ENCODE results near the gene LRRC26.
A peak's percentile ranks its signal among the peaks of the same experiment; 100 is the strongest.
"Not testable (repeated sequence)": the region's sequence is repeated elsewhere in the genome, so short reads cannot be mapped to it uniquely, and the experiment has no call there.

LRRC26 gene

DNA sequence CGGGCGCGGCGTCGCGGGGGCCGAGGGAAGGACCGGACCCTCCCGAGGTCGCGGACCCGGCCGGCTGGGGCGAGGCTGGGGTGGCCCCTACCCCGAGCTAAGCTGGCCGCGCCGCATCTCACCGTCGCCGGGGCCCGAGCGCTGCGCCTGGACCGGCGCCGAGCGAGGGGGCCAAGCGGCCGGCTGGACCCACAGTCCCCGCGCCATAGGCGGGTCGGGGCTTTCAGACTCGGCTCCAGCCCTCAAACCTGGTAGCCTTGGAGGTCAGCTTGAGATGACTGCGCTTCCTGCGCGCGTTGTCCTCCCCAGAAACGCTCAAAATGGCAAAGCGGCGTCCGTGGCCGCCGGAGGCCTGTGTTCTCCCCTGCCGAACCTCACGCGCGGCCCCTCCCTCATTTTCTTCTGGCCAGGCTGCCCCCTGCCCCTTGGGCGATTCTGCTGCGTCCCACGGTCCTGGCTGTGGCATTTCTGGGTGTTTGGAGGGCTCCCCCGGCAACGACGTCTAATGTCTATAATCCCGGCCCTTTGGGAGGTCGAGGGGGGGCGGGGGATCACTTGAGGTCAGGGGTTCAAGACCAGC, 39.6 kb downstream of the LRRC26 start:
- no peak for DNase-seq

DNA sequence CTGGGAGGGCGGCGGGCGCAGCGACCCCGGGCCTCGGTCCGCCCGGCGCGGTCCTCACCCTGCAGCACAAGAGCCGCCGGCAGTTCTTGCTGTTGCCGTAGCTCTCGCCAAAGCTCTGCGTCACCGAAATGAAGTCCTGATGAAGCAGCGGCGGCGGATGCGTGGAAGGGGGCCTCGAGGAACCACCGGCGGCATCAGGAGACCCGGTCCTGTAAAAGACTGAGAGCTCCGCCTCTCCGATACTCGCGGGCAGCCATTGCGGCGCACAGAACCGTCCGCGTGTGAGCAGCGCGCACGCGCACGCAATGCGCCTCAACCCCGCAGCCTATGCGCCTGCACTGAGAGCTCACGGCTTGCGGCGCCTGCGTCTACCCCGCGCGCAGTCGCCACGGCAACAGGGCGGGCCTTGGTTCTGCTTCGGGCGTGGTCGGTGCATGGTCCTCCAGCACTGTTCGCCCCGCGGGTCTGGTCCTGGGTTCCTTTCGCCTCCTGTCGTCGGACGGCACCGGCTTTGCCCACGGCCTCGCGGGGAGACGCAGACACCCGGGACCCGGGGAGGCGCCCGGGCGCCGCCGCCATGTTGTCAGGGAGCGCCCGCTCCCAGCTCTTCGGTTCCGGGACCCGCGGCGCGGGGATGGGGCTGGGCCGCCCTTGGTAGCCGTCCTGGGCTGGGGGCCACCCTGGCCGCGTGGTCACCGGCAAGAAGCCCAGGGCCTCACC, 40.2 kb downstream of the LRRC26 start:
- peak; percentile 85 to 88 for DNase-seq

DNA sequence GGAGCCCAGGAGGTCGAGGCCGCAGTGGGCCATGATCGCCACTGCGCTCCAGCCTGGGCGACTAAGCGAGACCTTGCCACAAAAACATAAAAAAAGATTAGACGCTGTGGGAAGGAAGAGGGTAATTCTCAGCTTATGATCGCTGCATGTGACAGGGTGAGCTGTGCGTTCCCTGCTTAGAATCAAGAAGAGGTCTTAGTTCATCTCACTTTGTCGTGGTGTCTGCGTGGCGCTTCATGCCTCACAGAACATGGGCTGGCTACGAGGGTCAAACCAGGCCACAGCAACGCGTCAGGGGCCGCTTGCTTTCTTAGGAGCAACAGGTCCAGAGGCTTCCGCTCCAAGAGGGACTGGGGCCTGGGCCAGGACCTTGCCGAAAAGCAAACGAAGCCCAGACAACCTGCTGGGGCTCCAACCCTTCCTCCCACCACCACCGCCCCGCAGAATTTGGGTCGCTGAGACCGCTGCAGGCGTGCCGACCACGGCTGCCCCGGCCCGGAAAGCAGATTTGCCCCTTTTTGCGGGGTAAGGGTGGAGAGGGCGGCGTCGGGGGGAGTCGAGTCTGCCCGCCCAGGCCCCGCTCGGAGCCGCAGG, 40.9 kb downstream of the LRRC26 start:
- DNase-seq = no peak

DNA sequence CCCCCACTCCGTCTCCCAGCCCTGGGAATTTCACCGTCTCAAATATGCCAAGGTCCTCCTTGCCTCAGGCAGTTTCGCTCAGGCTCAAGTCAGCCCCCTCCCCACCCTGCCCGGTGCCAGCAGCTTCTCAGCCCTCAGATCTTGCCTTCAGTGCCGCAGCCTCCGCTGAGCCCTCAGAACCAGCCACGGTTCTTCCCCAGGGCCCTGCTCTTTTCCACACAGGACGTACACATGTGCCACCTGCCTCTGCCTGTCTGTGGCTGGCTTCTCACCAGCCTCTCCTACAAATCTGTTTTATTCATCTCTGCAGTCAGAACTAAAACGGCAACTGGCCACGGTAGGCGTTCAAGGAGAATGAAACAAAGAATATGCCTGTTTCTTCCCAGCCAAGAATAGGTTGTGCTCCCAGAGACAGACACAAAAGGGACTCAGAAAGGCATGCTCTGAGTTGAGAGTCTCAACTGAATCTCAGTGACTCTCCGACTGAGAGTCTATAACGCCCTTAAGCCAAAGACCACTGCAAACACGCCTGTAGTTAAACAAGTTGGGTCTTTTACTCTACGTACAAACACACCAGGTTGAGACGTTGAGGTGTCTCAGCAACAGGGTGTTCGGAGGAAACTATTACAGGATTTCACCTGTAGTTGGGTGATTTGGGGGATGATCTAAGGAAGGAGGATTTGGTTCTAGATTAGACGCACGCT, 41.5 kb downstream of the LRRC26 start:
- DNase-seq = no peak

DNA sequence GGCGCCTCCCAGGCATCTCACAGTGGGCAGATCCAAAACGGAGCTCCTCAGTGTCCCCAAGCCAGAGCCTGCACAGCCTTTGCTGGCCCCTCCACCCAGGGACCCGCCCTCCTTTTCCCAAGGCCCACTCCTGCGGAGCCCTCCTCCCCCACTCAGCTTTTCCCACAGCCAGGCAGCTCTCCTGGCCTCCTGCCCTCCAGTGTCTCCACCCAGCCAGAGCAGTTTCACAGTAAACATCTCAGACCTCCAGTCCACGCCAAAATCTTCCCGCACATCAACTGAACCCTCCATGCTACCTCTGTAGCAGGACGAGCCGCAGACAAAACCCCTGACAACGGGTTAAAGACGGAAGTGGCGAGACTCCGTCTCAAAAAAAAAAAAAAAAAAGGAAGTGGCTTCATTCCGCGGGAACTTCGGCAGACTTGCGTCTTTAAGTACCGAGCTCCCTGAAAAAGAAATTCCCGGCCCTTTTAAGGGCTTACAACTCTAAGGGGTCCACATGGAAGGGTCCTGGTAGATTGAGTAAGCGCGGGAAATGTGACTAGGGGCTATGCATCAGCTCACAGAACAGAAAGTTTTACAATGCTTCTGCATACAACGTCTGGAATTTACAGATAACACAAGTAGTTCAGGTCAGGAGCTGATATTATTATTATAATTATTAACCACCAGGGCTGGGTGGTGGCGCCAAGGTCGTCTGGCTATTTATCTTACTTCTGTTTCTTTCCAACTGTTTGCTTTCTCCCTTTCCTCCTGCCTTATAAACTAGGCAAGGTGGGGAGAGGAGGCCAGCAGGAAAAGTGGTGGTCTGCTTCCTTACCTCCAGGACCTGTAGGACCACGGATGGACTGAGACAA, 42.3 kb downstream of the LRRC26 start:
- DNase-seq = peak; percentile 61 to 76

DNA sequence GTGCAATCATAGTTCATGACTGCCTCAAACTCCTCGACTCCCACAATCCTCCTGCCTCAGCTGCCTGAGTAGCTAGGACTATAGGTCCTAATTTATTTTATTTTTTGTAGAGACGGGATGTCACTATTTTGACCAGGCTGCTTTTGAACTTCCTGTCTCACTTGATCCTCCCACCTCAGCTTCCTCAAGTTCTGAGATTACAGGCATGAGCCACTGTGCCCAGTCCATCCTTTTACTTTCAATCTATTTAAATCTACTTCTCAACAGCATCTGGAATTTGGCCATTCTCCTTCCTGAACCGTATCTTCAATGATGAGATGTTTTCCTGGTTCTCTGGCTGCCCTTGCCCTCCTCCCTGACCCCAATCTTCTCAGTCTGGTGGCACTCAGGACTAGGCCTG, 43.1 kb downstream of the LRRC26 start:
- peak; percentile 21 to 24 for DNase-seq

DNA sequence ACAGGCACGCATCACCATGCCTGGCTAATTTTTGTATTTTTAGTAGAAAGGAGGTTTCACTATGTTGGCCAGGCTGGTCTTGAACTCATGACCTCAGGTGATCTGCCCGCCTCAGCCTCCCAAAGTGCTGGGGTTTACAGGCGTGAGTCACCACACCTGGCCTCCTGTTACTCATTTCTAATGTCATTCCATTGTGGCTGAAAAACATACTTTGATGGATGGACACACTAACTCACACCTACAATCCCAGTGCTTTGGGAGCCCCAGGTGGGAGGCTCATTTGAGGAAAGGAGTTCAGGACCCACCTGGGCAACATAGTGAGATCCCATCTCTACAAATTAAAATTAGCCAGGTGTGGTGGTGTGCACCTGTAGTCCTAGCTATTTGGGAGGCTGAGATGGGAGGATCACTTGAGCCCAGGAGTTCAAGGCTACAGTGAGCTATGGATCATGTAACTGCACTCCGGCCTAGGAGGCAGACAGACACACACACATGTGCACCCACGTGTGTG, 45.8 kb downstream of the LRRC26 start:
- not testable (repeated sequence) for DNase-seq

DNA sequence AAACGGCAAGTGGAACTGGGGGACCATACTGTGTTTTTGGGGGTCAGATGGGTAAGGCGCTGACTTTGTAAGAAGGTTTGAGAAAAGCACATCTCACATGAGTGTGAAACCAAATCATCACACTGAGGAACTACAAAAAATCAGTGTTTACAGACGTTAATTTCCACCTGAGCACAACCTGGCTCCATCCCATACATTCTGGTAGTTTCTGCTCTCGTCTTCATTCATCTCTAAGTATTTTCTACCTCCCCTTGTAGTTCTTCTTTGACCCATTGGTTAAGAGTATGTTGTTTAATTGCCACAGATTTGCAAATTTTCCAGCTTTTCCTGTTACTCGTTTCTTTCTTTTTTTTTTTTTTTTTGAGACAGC, 46.4 kb downstream of the LRRC26 start:
- no peak for DNase-seq

DNA sequence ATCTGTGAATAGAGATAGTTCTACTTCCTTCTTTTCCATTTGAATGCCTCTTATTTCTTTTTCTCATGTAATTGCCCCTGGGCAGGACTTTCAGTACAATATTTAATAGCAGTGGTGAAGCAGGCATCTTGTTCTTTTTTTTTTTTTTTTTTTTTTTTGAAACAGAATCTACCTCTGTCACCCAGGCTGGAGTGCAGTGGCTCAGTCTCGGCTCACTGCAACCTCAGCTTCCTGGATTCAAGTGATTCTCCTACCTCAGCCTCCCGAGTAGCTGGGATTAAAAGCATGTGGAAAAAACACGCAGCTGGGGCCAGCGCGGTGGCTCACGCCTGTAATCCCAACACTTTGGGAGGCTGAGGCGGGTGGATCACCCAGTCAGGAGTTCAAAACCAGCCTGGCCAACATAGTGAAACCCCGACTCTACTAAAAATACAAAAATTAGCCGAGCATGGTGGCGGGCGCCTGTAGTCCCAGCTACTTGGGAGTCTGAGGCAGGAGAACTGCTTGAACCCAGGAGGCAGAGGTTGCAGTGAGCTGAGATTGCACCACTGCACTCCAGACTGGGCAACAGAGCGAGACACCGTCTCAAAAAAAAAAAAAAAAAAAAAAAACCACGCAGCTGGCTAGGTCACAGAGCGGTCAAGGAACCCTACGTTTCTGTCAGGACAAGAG, 46.9 kb downstream of the LRRC26 start:
- not testable (repeated sequence) for DNase-seq

DNA sequence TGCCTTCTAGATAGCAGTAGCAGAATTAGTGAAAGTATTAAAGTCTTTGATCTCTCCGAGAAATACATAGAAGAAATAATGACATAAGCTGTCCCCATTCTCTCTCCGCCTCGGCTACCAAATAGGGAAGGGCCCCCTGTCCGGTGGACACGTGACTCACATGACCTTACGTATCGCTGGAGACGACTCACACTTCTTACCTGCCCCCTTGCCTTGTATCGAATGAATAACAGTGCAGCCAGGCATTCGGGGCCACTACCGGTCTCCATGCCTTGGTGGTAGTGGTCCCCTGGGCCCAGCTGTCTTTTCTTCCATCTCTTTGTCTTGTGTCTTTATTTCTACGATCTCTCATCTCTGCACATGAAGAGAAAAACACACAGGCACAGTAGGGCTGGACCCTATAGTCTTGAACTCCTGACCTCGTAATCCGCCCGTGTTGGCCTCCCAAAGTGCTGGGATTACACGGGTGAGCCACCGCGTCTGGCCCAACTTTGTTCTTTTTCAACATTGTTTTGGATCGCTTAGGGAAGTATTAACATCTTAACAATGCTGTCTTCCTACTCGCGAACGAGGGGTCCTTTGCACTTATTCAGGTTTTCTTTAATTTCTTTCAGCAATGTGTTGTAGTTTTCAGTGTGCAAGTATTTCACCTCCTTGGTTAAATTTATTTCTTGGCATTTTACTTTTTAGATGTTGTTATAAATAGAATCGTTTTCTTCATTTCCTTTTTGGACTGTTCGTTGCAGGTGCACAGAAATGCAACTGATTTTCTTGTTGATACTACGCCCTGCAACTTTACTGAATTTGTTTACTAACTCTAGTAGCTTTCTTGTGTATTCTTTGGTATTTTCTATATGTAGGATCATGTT, 47.7 kb downstream of the LRRC26 start:
- DNase-seq = not testable (repeated sequence)

Measured in inflammatory macrophage treated with lipopolysaccharide for 1 hour (primary cell).